Panc1 (cell line): ENCODE data around the gene EPN2. TPM values are rescaled to one million over a fixed set of nuclear protein-coding genes. Genes with fewer than 3 reads are reported as not detected.

Experiments
- ATAC-seq: fragments of 200-7000 bp; cut with Tn5 transposase; 2 replicates; pipeline ENCODE4 v1.9.1; 2020; ENCODE audit warnings: mild to moderate bottlenecking, moderate library complexity
- BruUV-seq: library from RNA; stranded (reverse); fragments of 400-500 nt; replicated peaks from 2 replicates; lab custom pipeline; 2021; lab: Mats Ljungman, UMichigan
- CTCF ChIA-PET: fragments of 300-600 bp; sonication (Branson Sonifier 250); formaldehyde crosslinking; loops from one replicate; lab custom pipeline; 2022; ENCODE audit warnings: antibody characterized with exemption; lab: Charles Lee
- POLR2A ChIA-PET: fragments of 300-600 bp; sonication (Branson Sonifier 250); formaldehyde crosslinking; loops from one replicate; lab custom pipeline; 2022; ENCODE audit warnings: antibody characterized with exemption; lab: Charles Lee
- DNase-seq: peaks from one replicate; pipeline ENCODE4 v3.0.0-alpha.2; 2010; ENCODE audit warnings: low read depth, low spot score
- H3K27ac ChIP-seq: 2 replicates; pipeline ENCODE4 v1.5.1; 2011; ENCODE audit warnings: mild to moderate bottlenecking, low read length, inconsistent platforms
- H3K27me3 ChIP-seq: fragments of 200-500 bp; sonication (Bioruptor generic); 2 replicates; pipeline ENCODE4 v1.6.0; 2014; ENCODE audit warnings: low read length, inconsistent platforms; ENCODE audit not compliant: control insufficient read depth, insufficient read depth
- H3K36me3 ChIP-seq: fragments of 200-500 bp; sonication (Bioruptor generic); 2 replicates; pipeline ENCODE4 v1.5.1; 2014; ENCODE audit warnings: inconsistent platforms, mild to moderate bottlenecking, low read length, moderate library complexity; ENCODE audit not compliant: control insufficient read depth, insufficient read depth
- H3K4me1 ChIP-seq: 2 replicates; pipeline ENCODE4 v1.5.1; 2011; ENCODE audit warnings: inconsistent platforms, mild to moderate bottlenecking, low read length, moderate library complexity; ENCODE audit not compliant: control insufficient read depth, insufficient read depth
- H3K4me3 ChIP-seq, 2 experiments: 2 replicates each; pipeline ENCODE4 v1.5.1; 2011 to 2012; ENCODE audit warnings: low read depth in 2 of 2, low read length in 2 of 2, mild to moderate bottlenecking in 2 of 2, inconsistent platforms in 1 of 2, moderate library complexity in 1 of 2
- H3K9me3 ChIP-seq: fragments of 200-500 bp; sonication (Bioruptor generic); 2 replicates; pipeline ENCODE4 v1.5.1; 2014; ENCODE audit warnings: low read depth, mild to moderate bottlenecking, inconsistent platforms, low read length, moderate library complexity; ENCODE audit not compliant: control insufficient read depth, insufficient read depth
- CTCF ChIP-seq: fragments of 450-650 bp; IDR thresholded peaks from 2 replicates; pipeline ENCODE4 v1.5.1; 2017; ENCODE audit warnings: mild to moderate bottlenecking
- POLR2AphosphoS5 ChIP-seq: IDR thresholded peaks from 2 replicates; pipeline ENCODE4 v1.6.1; 2012; ENCODE audit warnings: mild to moderate bottlenecking, low read depth, low read length, moderate library complexity
- REST ChIP-seq, 2 experiments: IDR thresholded peaks; 2 replicates each; pipeline ENCODE4 v1.6.1; 2011 to 2012; ENCODE audit warnings: low read depth in 2 of 2, control low read depth in 1 of 2, low read length in 1 of 2, mild to moderate bottlenecking in 1 of 2, moderate library complexity in 1 of 2; ENCODE audit not compliant: insufficient read depth in 1 of 2
- SIN3A ChIP-seq: IDR thresholded peaks from 2 replicates; pipeline ENCODE4 v1.6.1; 2012; ENCODE audit warnings: low read depth, mild to moderate bottlenecking, low read length, moderate library complexity, borderline replicate concordance; ENCODE audit not compliant: insufficient read depth
- TCF7L2 ChIP-seq: IDR thresholded peaks from 2 replicates; pipeline ENCODE4 v1.6.1; 2011; ENCODE audit warnings: mild to moderate bottlenecking, low read depth, low read length, inconsistent platforms
- in situ Hi-C: cut with HindIII; loops from 2 replicates; pipeline ENCODE4 v1.10.0; 2016; ENCODE audit warnings: low sequenced_read_pairs, low pct_unique_long_range_greater_than_20kb
- intact Hi-C: fragments of 100-400 bp; cut with micrococcal nuclease; formaldehyde crosslinking; loops from one replicate; pipeline ENCODE4 v1.10.0; 2022; ENCODE audit not compliant: unreplicated experiment
- total RNA-seq: library from RNA; stranded (reverse); gene quantifications from one replicate; pipeline ENCODE4 v1.2.1, GENCODE V29; 2021; ENCODE audit not compliant: unreplicated experiment

EPN2 gene
- total RNA-seq, 1 experiment from 2014 or later: 35.0 TPM

GRCh38 chr17:19336938-19337711 is 100.0 kb downstream of the EPN2 start:
- ChIA-PET CTCF (interaction anchor here (0.6 kb wide), 1 partner anchor 128 kb away, joined by 3 read pairs; no protein-coding TSS in a partner anchor), POLR2A (no interaction called here)
- no TSS peak for BruUV-seq
- no peaks in the 10 kb centered on the region for H3K4me1 ChIP-seq
- intact Hi-C loops (no loop called here), in situ Hi-C loops (no loop called here)
- no peak for DNase-seq
- H3K36me3 ChIP-seq: no peaks in the 10 kb centered on the region
- no peak overlapping the region for H3K4me3 ChIP-seq
- H3K27ac ChIP-seq: no peak overlapping the region
- no peaks in the 10 kb centered on the region for H3K9me3 ChIP-seq
- no peak for TF ChIP-seq TCF7L2
- TF ChIP-seq REST (IDR thresholded peaks at IDR 0.05; ENCODE audit: insufficient read depth in 1 of 2, low read depth in 2 of 2, low read length in 1 of 2): no peak
- no peak for TF ChIP-seq SIN3A
- TF ChIP-seq CTCF: no peak
- no peak for TF ChIP-seq POLR2AphosphoS5
- no peaks in the 10 kb centered on the region for H3K27me3 ChIP-seq
- ATAC-seq: peak; percentile 64

GRCh38 chr17:19337712-19338023 is 100.5 kb downstream of the EPN2 start:
- no TSS peak for BruUV-seq
- in situ Hi-C loops (no loop called here), intact Hi-C loops (no loop called here)
- H3K27ac ChIP-seq: no peak overlapping the region
- CTCF ChIA-PET: interaction anchor here (0.6 kb wide), 1 partner anchor 127 kb away, joined by 3 read pairs; no protein-coding TSS in a partner anchor
- no peaks in the 10 kb centered on the region for H3K4me1 ChIP-seq
- H3K27me3 ChIP-seq: no peaks in the 10 kb centered on the region
- H3K9me3 ChIP-seq: no peaks in the 10 kb centered on the region
- no peak overlapping the region for H3K4me3 ChIP-seq
- TF ChIP-seq SIN3A (no peak), CTCF (no peak), TCF7L2 (no peak), POLR2AphosphoS5 (no peak), REST (IDR thresholded peaks at IDR 0.05; ENCODE audit: insufficient read depth in 1 of 2, low read depth in 2 of 2, low read length in 1 of 2) (no peak)
- ATAC-seq: no peak
- H3K36me3 ChIP-seq: no peaks in the 10 kb centered on the region
- POLR2A ChIA-PET: no interaction called here
- DNase-seq: no peak
